NT2/D1 (cell line): ENCODE data around the gene PRMT7.

Experiments
- DNase-seq: peaks from one replicate; pipeline ENCODE4 v3.0.0-alpha.2; 2011; ENCODE audit warnings: low read depth, low spot score
- H3K27me3 ChIP-seq: 2 replicates; pipeline ENCODE4 v1.6.0; 2011; ENCODE audit warnings: mild to moderate bottlenecking; ENCODE audit not compliant: insufficient read length, insufficient read depth
- H3K36me3 ChIP-seq: 2 replicates; pipeline ENCODE4 v1.6.1; 2011; ENCODE audit warnings: mild to moderate bottlenecking, low read length, mixed read lengths; ENCODE audit not compliant: insufficient read depth, insufficient read length
- H3K4me1 ChIP-seq: 2 replicates; pipeline ENCODE4 v1.5.1; 2011; ENCODE audit not compliant: insufficient read depth, insufficient read length
- H3K4me3 ChIP-seq: 2 replicates; pipeline ENCODE4 v1.5.1; 2011; ENCODE audit warnings: low read depth; ENCODE audit not compliant: insufficient read length
- H3K9ac ChIP-seq: 2 replicates; pipeline ENCODE4 v1.6.0; 2011; ENCODE audit warnings: low read depth; ENCODE audit not compliant: insufficient read length
- H3K9me3 ChIP-seq: 2 replicates; pipeline ENCODE4 v1.5.1; 2011; ENCODE audit warnings: mild to moderate bottlenecking, low read length; ENCODE audit not compliant: insufficient read depth
- SUZ12 ChIP-seq: IDR thresholded peaks from 2 replicates; pipeline ENCODE4 v1.6.1; 2011; ENCODE audit not compliant: insufficient read length, insufficient read depth; ENCODE audit errors: extremely low read depth
- YY1 ChIP-seq: IDR thresholded peaks from 2 replicates; pipeline ENCODE4 v1.6.1; 2011; ENCODE audit not compliant: insufficient read length, insufficient read depth
- ZNF274 ChIP-seq: IDR thresholded peaks from 2 replicates; pipeline ENCODE4 v1.6.1; 2011; ENCODE audit warnings: mild to moderate bottlenecking, low read depth, low read length

PRMT7 gene

DNA sequence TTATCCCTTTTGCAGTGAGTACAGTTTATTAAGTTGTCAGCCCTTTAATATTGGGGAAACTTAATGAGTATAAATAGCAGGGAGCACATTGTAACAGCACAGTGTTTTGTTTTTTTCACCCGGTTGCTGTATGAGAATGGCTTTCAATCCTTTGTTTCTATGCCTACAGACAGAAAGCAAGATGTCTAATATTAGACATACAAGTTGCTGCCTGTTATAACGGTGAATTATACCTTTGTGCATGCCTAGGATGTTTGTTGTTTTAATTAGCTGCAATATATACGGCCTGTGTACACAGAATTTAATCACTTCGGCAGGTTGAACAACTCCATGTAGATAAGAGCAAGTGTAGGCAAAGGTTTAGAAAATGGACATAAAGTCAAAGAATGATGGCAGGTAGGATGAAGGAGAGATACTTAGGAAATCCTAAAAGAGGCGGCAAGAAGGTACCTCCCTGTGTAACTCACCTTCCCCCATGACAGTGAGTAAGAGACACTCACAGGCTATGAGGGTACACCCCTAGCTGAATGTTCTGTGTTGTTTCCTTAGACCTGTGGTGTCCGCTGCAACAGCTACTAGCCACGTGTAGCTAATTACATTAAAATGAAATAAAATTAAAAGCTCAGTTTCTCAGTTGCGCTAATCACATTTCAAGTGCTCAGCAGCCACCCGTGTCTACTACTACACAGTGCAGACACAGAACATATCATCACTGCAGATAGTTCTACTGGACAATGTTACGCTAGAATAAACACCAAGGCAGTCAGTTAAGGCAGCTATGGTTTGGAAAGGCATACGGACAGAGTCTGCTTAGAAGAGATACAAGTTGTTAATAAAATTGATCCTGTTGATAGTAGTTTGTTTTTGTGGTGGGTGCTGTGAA, 11.0 kb upstream of the PRMT7 start:
- TF ChIP-seq ZNF274: no peak
- no peaks in the 10 kb centered on the region for H3K27me3 ChIP-seq
- H3K9me3 ChIP-seq: no peaks in the 10 kb centered on the region
- DNase-seq: no peak
- H3K36me3 ChIP-seq: peaks cover 95% of the 10 kb centered on the region
- peaks cover 3% of the 10 kb centered on the region for H3K4me1 ChIP-seq
- H3K9ac ChIP-seq: no peak overlapping the region
- no peak overlapping the region for H3K4me3 ChIP-seq

- H3K4me3 ChIP-seq: no peak overlapping the region
- no peak for TF ChIP-seq YY1
- TF ChIP-seq ZNF274: no peak
- TF ChIP-seq SUZ12: no peak
- H3K4me1 ChIP-seq: peaks cover 3% of the 10 kb centered on the region
- H3K9ac ChIP-seq: peak overlapping the region; percentile 32
- no peaks in the 10 kb centered on the region for H3K9me3 ChIP-seq
- peaks cover 95% of the 10 kb centered on the region for H3K36me3 ChIP-seq
- H3K27me3 ChIP-seq: no peaks in the 10 kb centered on the region
- no peak for DNase-seq
Observed at GRCh38 chr16:68300734-68301459, 9.9 kb upstream of the PRMT7 start.

- TF ChIP-seq YY1: no peak
- TF ChIP-seq SUZ12: no peak
- no peak for TF ChIP-seq ZNF274
Observed at GRCh38 chr16:68306633-68307032, 4.2 kb upstream of the PRMT7 start.

DNA sequence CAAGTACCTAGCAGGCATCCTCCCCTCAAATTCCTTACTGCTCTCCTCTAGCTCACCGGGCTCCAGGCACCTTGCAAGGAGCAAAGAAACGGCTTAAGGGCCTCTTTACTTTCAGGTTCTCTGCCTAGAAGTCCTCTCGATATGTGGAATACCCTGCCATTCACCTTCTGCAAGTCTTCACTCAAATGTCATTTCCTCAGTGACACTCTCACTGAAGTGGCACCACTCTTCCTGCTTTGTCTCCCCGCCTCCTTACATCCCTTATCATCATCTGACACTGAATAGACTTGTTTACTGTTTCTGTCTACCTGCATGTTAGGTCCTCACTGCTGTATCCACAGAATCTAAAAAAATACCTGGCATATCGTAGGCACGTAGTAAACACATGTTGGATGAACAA, 1.0 kb upstream of the PRMT7 start:
- Histone ChIP-seq H3K9me3 (no peaks in the 10 kb centered on the region), H3K4me3 (peak overlapping the region; percentile 99), H3K9ac (peak overlapping the region; percentile 100), H3K36me3 (peaks cover 65% of the 10 kb centered on the region), H3K27me3 (no peaks in the 10 kb centered on the region), H3K4me1 (no peaks in the 10 kb centered on the region)
- no peak for DNase-seq
- TF ChIP-seq ZNF274 (no peak), SUZ12 (no peak), YY1 (no peak)

More at GRCh38 chr16:68306633-68307032, 4.2 kb upstream of the PRMT7 start:
- Histone ChIP-seq H3K27me3 (no peaks in the 10 kb centered on the region), H3K9ac (no peak overlapping the region), H3K4me3 (no peak overlapping the region), H3K4me1 (no peaks in the 10 kb centered on the region), H3K9me3 (no peaks in the 10 kb centered on the region), H3K36me3 (peaks cover 75% of the 10 kb centered on the region)
- DNase-seq: no peak

- Histone ChIP-seq H3K36me3 (peaks cover 60% of the 10 kb centered on the region), H3K9ac (peak overlapping the region; percentile 100), H3K9me3 (no peaks in the 10 kb centered on the region), H3K4me3 (peak overlapping the region; percentile 99), H3K4me1 (no peaks in the 10 kb centered on the region), H3K27me3 (no peaks in the 10 kb centered on the region)
- TF ChIP-seq ZNF274 (no peak), YY1 (no peak), SUZ12 (no peak)
- DNase-seq: no peak
Observed at GRCh38 chr16:68310437-68310773, 414 bp upstream of the PRMT7 start.

GRCh38 chr16:68313116-68313515, 2.3 kb downstream of the PRMT7 start:
- Histone ChIP-seq H3K27me3 (no peaks in the 10 kb centered on the region), H3K9ac (no peak overlapping the region), H3K9me3 (no peaks in the 10 kb centered on the region), H3K4me3 (no peak overlapping the region), H3K4me1 (no peaks in the 10 kb centered on the region), H3K36me3 (peaks cover 58% of the 10 kb centered on the region)
- no peak for TF ChIP-seq YY1
- no peak for TF ChIP-seq ZNF274
- no peak for TF ChIP-seq SUZ12
- no peak for DNase-seq

DNA sequence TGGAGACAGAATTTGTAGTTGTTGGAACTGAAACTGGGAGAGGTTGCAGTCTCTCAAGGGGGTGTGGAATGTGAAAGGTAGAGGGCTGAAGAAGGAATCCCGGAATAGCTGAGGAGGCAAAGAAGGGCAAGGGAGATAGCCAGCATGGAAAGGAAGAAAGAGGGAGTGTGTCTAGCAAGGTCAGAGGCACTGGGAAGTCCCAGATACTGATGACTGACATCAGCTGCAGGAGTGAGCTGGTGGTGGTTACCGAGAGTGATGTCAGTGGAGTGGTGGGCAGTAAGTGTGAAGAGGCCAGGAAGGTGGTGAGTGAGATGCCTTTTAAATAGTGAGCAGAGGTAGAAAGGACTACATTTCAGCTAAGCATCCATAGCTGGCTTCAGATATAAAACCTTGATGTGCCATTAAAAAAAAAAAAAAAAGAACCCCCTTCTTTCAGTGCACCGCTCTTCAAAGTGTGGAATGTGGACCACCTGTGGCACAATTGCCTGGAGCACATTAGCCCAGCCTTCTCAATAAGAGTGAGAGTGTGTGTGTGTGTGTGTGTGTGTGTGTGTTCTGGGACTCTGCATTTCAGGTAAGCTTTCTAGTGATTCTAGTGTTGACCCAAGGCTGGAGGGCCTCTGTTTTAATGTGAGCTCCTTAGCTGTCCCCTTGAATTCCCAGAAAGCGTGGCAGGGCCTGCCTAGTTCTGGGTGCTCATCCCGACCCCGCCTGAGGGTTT, 8.5 kb downstream of the PRMT7 start:
- no peaks in the 10 kb centered on the region for H3K4me1 ChIP-seq
- H3K4me3 ChIP-seq: no peak overlapping the region
- no peak overlapping the region for H3K9ac ChIP-seq
- peaks cover 76% of the 10 kb centered on the region for H3K36me3 ChIP-seq
- H3K27me3 ChIP-seq: no peaks in the 10 kb centered on the region
- TF ChIP-seq YY1: no peak
- no peak for TF ChIP-seq ZNF274
- no peaks in the 10 kb centered on the region for H3K9me3 ChIP-seq
- no peak for DNase-seq
